H1 (cell line): Measurements from ENCODE around the gene PHF10. TPM values are rescaled to one million over a fixed set of nuclear protein-coding genes. Genes with fewer than 3 reads are reported as not detected.

Experiments
- CTCF ChIA-PET: fragments of 300-600 bp; sonication (Branson Sonifier 250); formaldehyde crosslinking; loops from one replicate; lab custom pipeline; 2021; ENCODE audit not compliant: partially characterized antibody; lab: Charles Lee
- POLR2A ChIA-PET: fragments of 300-600 bp; sonication (Branson Sonifier 250); formaldehyde crosslinking; loops from one replicate; lab custom pipeline; 2021; ENCODE audit warnings: inconsistent platforms; ENCODE audit not compliant: partially characterized antibody; lab: Charles Lee
- DNase-seq, 2 experiments: peaks; one replicate each; pipeline versions ENCODE4 v3.0.0 to v3.0.0-alpha.2; 2010 to 2022; ENCODE audit warnings: low spot score in 2 of 2, low read depth in 1 of 2, mixed read lengths in 1 of 2
- FAIRE-seq: peaks from 2 replicates; lab custom pipeline; 2011; peaks lifted over from hg19 to GRCh38; lab: Jason Lieb, UNC
- H2AFZ ChIP-seq: 2 replicates; pipeline ENCODE4 v1.8.1; 2012; ENCODE audit warnings: low read length, inconsistent platforms
- H2AK5ac ChIP-seq: 2 replicates; pipeline ENCODE4 v1.6.1; 2013; ENCODE audit warnings: low read depth, low read length
- H2BK120ac ChIP-seq: replicated peaks from 2 replicates; pipeline ENCODE3; 2013; ENCODE audit warnings: low read depth, low read length, inconsistent platforms
- H2BK12ac ChIP-seq: 2 replicates; pipeline ENCODE4 v1.6.1; 2013; ENCODE audit warnings: low read depth, low read length
- H2BK15ac ChIP-seq: 2 replicates; pipeline ENCODE4 v1.6.1; 2013; ENCODE audit warnings: low read length
- H2BK20ac ChIP-seq: 2 replicates; pipeline ENCODE4 v1.6.1; 2013; ENCODE audit warnings: low read length
- H2BK5ac ChIP-seq: 2 replicates; pipeline ENCODE4 v1.6.1; 2013; ENCODE audit warnings: low read depth, low read length
- H3K14ac ChIP-seq: 2 replicates; pipeline ENCODE4 v1.6.1; 2013; ENCODE audit warnings: inconsistent platforms; ENCODE audit not compliant: insufficient read length
- H3K18ac ChIP-seq: 2 replicates; pipeline ENCODE4 v1.6.1; 2013; ENCODE audit warnings: low read length; ENCODE audit errors: extremely low read depth
- H3K23ac ChIP-seq: 2 replicates; pipeline ENCODE4 v1.6.1; 2013; ENCODE audit warnings: inconsistent platforms; ENCODE audit not compliant: insufficient read length
- H3K23me2 ChIP-seq: 2 replicates; pipeline ENCODE4 v1.6.1; 2013; ENCODE audit warnings: low read depth, low read length
- H3K27ac ChIP-seq: 2 replicates; pipeline ENCODE4 v1.6.1; 2011; ENCODE audit warnings: low read depth, low read length, inconsistent platforms
- H3K27me3 ChIP-seq, 4 experiments: replicated peaks in 1 of 4; 1 replicate in 1 of 4; 2 replicates in 3 of 4; pipeline versions ENCODE4 v1.6.1 to v1.8.1; 2011 to 2013; ENCODE audit warnings: low read length in 3 of 4, mild to moderate bottlenecking in 3 of 4, inconsistent platforms in 2 of 4, mixed read lengths in 2 of 4, moderate library complexity in 1 of 4; ENCODE audit not compliant: control insufficient read depth in 3 of 4, insufficient read depth in 3 of 4; ENCODE audit errors: extremely low read depth in 1 of 4
- H3K36me3 ChIP-seq, 4 experiments: 2 replicates each; pipeline versions ENCODE4 v1.6.1 to v1.8.1; 2011 to 2013; ENCODE audit warnings: mild to moderate bottlenecking in 4 of 4, low read length in 3 of 4, moderate library complexity in 2 of 4, control low read depth in 1 of 4, inconsistent platforms in 1 of 4; ENCODE audit not compliant: insufficient read depth in 4 of 4, control insufficient read depth in 2 of 4
- H3K4ac ChIP-seq: replicated peaks from 2 replicates; pipeline ENCODE3; 2013; ENCODE audit warnings: low read length, low read depth, mixed read lengths, inconsistent platforms; ENCODE audit not compliant: insufficient read length
- H3K4me1 ChIP-seq, 4 experiments: replicated peaks in 1 of 4; 1 replicate in 1 of 4; 2 replicates in 3 of 4; pipeline versions ENCODE4 v1.6.1 to v1.8.1; 2011 to 2013; ENCODE audit warnings: low read length in 3 of 4, inconsistent platforms in 2 of 4, mixed read lengths in 1 of 4; ENCODE audit not compliant: insufficient read depth in 4 of 4, control insufficient read depth in 3 of 4
- H3K4me2 ChIP-seq, 2 experiments: 2 replicates each; pipeline versions ENCODE4 v1.6.1 to v1.8.1; 2011 to 2013; ENCODE audit warnings: low read depth in 2 of 2, low read length in 2 of 2, control low read depth in 1 of 2, inconsistent platforms in 1 of 2, mild to moderate bottlenecking in 1 of 2; ENCODE audit not compliant: insufficient read depth in 1 of 2
- H3K4me3 ChIP-seq, 4 experiments: fragments of 200-600, 300-600 bp in 1 of 4; sonication (generic), shearing (Covaris generic), sonication (Bioruptor Twin) in 1 of 4; 2 replicates each; pipeline versions ENCODE4 v1.5.1 to v1.8.1; 2011 to 2016; ENCODE audit warnings: low read length in 4 of 4, low read depth in 3 of 4, control low read depth in 2 of 4, inconsistent platforms in 2 of 4, mild to moderate bottlenecking in 2 of 4, mixed read lengths in 1 of 4, moderate library complexity in 1 of 4; ENCODE audit not compliant: insufficient read depth in 2 of 4; ENCODE audit errors: extremely low read depth in 1 of 4
- H3K56ac ChIP-seq: replicated peaks from 2 replicates; pipeline ENCODE3; 2013; ENCODE audit warnings: low read depth, mild to moderate bottlenecking, mixed read lengths, low read length, inconsistent platforms; ENCODE audit not compliant: insufficient read length
- H3K79me1 ChIP-seq: 2 replicates; pipeline ENCODE4 v1.6.1; 2013; ENCODE audit warnings: low read depth, low read length, control low read depth
- H3K79me2 ChIP-seq, 2 experiments: 2 replicates each; pipeline versions ENCODE4 v1.6.1 to v1.8.1; 2012 to 2013; ENCODE audit warnings: low read length in 2 of 2, mild to moderate bottlenecking in 2 of 2, inconsistent platforms in 1 of 2; ENCODE audit not compliant: insufficient read depth in 2 of 2, control insufficient read depth in 1 of 2
- H3K9ac ChIP-seq, 4 experiments: replicated peaks in 1 of 4; 1 replicate in 1 of 4; 2 replicates in 3 of 4; pipeline versions ENCODE4 v1.6.1 to v1.8.1; 2011 to 2013; ENCODE audit warnings: low read depth in 3 of 4, low read length in 3 of 4, control low read depth in 2 of 4, mild to moderate bottlenecking in 2 of 4, moderate library complexity in 2 of 4, inconsistent platforms in 1 of 4; ENCODE audit errors: extremely low read depth in 1 of 4
- H3K9me3 ChIP-seq, 2 experiments: 2 replicates each; pipeline versions ENCODE4 v1.6.1 to v1.8.1; 2012 to 2013; ENCODE audit warnings: mild to moderate bottlenecking in 2 of 2, moderate library complexity in 2 of 2, control low read depth in 1 of 2, inconsistent platforms in 1 of 2, low read depth in 1 of 2, low read length in 1 of 2, mixed read lengths in 1 of 2; ENCODE audit not compliant: insufficient read depth in 2 of 2
- H4K20me1 ChIP-seq, 2 experiments: replicated peaks in 1 of 2; 2 replicates each; pipeline versions ENCODE3 to v1.8.1; 2011 to 2013; ENCODE audit warnings: inconsistent platforms in 2 of 2, low read length in 2 of 2, mild to moderate bottlenecking in 1 of 2; ENCODE audit not compliant: insufficient read depth in 2 of 2, control insufficient read depth in 1 of 2
- H4K5ac ChIP-seq: 2 replicates; pipeline ENCODE4 v1.6.1; 2013; ENCODE audit warnings: low read length, low read depth, mixed read lengths, inconsistent platforms; ENCODE audit not compliant: insufficient read length
- H4K8ac ChIP-seq: 2 replicates; pipeline ENCODE4 v1.8.0; 2013; ENCODE audit warnings: mild to moderate bottlenecking, moderate library complexity, low read length, inconsistent platforms; ENCODE audit not compliant: insufficient read depth; ENCODE audit errors: extremely low read depth
- H4K91ac ChIP-seq: replicated peaks from 2 replicates; pipeline ENCODE3; 2013; ENCODE audit warnings: low read length, mixed read lengths, inconsistent platforms; ENCODE audit not compliant: insufficient read length
- CBX5 ChIP-seq: fragments of 300-800, 300-1000 bp; sonication (generic); IDR thresholded peaks from 2 replicates; pipeline ENCODE4 v1.7.1; 2016; ENCODE audit warnings: antibody characterized with exemption, low read length, low read depth
- CHD1 ChIP-seq: IDR thresholded peaks from 2 replicates; pipeline ENCODE4 v1.6.1; 2012; ENCODE audit warnings: low read depth, low read length, improper control_type of control experiment
- CREB1 ChIP-seq: IDR thresholded peaks from 2 replicates; pipeline ENCODE4 v1.6.1; 2012; ENCODE audit warnings: inconsistent platforms
- E2F6 ChIP-seq: IDR thresholded peaks from 2 replicates; pipeline ENCODE4 v1.6.1; 2012; ENCODE audit warnings: inconsistent platforms
- EZH2 ChIP-seq: fragments of 200-600 bp; sonication (generic); IDR thresholded peaks from 2 replicates; pipeline ENCODE4 v1.7.1; 2012; ENCODE audit warnings: low read depth, mild to moderate bottlenecking, moderate library complexity, low read length, inconsistent platforms; ENCODE audit not compliant: severe bottlenecking
- JUND ChIP-seq: IDR thresholded peaks from 2 replicates; pipeline ENCODE4 v1.6.1; 2011; ENCODE audit warnings: mild to moderate bottlenecking, improper control_type of control experiment, low read length
- RXRA ChIP-seq: IDR thresholded peaks from 2 replicates; pipeline ENCODE4 v1.6.1; 2011; ENCODE audit warnings: low read depth, mild to moderate bottlenecking, low read length, moderate library complexity; ENCODE audit not compliant: insufficient read depth
- SP1 ChIP-seq: IDR thresholded peaks from 2 replicates; pipeline ENCODE4 v1.6.1; 2011; ENCODE audit warnings: low read depth, low read length
- SP2 ChIP-seq: IDR thresholded peaks from 2 replicates; pipeline ENCODE4 v1.6.1; 2012; ENCODE audit warnings: mild to moderate bottlenecking, low read length, inconsistent platforms
- TCF12 ChIP-seq: IDR thresholded peaks from 2 replicates; pipeline ENCODE4 v1.6.1; 2011; ENCODE audit warnings: low read depth, mild to moderate bottlenecking, low read length
- USF2 ChIP-seq: IDR thresholded peaks from 2 replicates; pipeline ENCODE4 v1.6.1; 2011; ENCODE audit warnings: low read length, improper control_type of control experiment
- WGBS, 2 experiments: shearing (Covaris generic) in 1 of 2; methylation state at CpG; one replicate each; pipeline versions ENCODE4 v1.1.6 to v1.1.7; 2013 to 2015; ENCODE audit warnings: low lambda C conversion rate in 2 of 2, mixed read lengths in 2 of 2, inconsistent platforms in 1 of 2, low coverage in 1 of 2, missing lambda C conversion rate in 1 of 2; ENCODE audit not compliant: insufficient replicate concordance in 2 of 2, insufficient coverage in 1 of 2, insufficient read length in 1 of 2; ENCODE audit errors: extremely low coverage in 1 of 2, missing lambda C conversion rate in 1 of 2; 5-methylcytosine and 5-hydroxymethylcytosine counted together
- polyA plus RNA-seq, 7 experiments: library from polyadenylated mRNA; depleted of rRNA in 3 of 7; stranded (reverse) in 5 of 7; unstranded in 2 of 7; fragments of >200 nt in 5 of 7; fragments of 200-250 nt in 2 of 7; gene quantifications; 1 replicate in 5 of 7; 2 replicates in 1 of 7; 4 replicates in 1 of 7; pipeline versions ENCODE4 v1.2.1 to v1.2.3, GENCODE V29; 2011 to 2013; ENCODE audit warnings: missing spikeins in 2 of 7, mixed read lengths in 2 of 7
- total RNA-seq: library from RNA; stranded (reverse); fragmentation: NEBNext Ultra II Directional; extraction: Animal tissue kit (Norgen Biotek cat#: 25700); gene quantifications from 2 replicates; pipeline ENCODE4 v1.2.1, GENCODE V29; 2021

Gene PHF10
- total and polyA plus RNA-seq, 2 of the 8 experiments (the other 6 are each of a cell fraction or from before 2014, with no cell fraction given): 15.6 to 51.1 TPM

GRCh38 chr6:169661391-169661756 is 62.9 kb downstream of the PHF10 start:
- FAIRE-seq: no peak

More at GRCh38 chr6:169661391-169661756, 62.9 kb downstream of the PHF10 start:
- H3K9ac ChIP-seq: no peak overlapping the region
- WGBS, 2 experiments: 81% methylated on average over 7 of the region's 7 CpGs; no CpG with 5 or more reads in 1 of the 2 experiments
- H2BK5ac ChIP-seq: no peak overlapping the region
- no peak overlapping the region for H3K23ac ChIP-seq
- peaks cover 0 to 9% of the 10 kb centered on the region in 2 experiments; a peak in 1 of 4 replicates for H3K9me3 ChIP-seq
- H3K14ac ChIP-seq: no peak overlapping the region
- H3K4me3 ChIP-seq: no peak overlapping the region
- H2BK120ac ChIP-seq: no peak overlapping the region
- no peak overlapping the region for H3K4me2 ChIP-seq
- H3K79me2 ChIP-seq: no peaks in the 10 kb centered on the region
- H4K8ac ChIP-seq: no peak overlapping the region; the same call in 1 of the 2 replicates
- H2BK20ac ChIP-seq: no peak overlapping the region
- H3K56ac ChIP-seq: no peak overlapping the region
- no peaks in the 10 kb centered on the region for H3K79me1 ChIP-seq
- ChIA-PET CTCF (interaction anchor here (0.7 to 1.2 kb wide), 2 partner anchors 16 to 705 kb away, joined by 3 to 4 read pairs; no protein-coding TSS in a partner anchor), POLR2A (no interaction called here)
- H3K4me1 ChIP-seq: no peaks in the 10 kb centered on the region
- H4K5ac ChIP-seq: no peak overlapping the region
- no peaks in the 10 kb centered on the region for H3K27me3 ChIP-seq
- H2BK15ac ChIP-seq: no peak overlapping the region
- no peak overlapping the region for H2AK5ac ChIP-seq
- no peak overlapping the region for H3K18ac ChIP-seq
- no peak for DNase-seq
- peaks cover 14 to 74% (median 50%) of the 10 kb centered on the region in 4 experiments for H3K36me3 ChIP-seq
- H4K91ac ChIP-seq: no peak overlapping the region
- TF ChIP-seq JUND: no peak
- TF ChIP-seq CHD1: no peak
- TF ChIP-seq SP2: no peak
- TF ChIP-seq USF2: no peak
- TF ChIP-seq CBX5: no peak
- TF ChIP-seq CREB1: no peak
- no peak for TF ChIP-seq RXRA
- no peak for TF ChIP-seq E2F6
- no peak for TF ChIP-seq TCF12
- TF ChIP-seq SP1: no peak
- TF ChIP-seq EZH2: no peak
- H3K23me2 ChIP-seq: no peaks in the 10 kb centered on the region
- no peak overlapping the region for H3K4ac ChIP-seq
- no peak overlapping the region; the same call in 1 of the 2 replicates for H3K27ac ChIP-seq
- no peak overlapping the region for H2BK12ac ChIP-seq
- H4K20me1 ChIP-seq: peaks cover 0 to 10% of the 10 kb centered on the region in 2 experiments
- no peak overlapping the region for H2AFZ ChIP-seq
